SHP77 treated with DMSO at 0.1 percent for 48 hours (cell line): ENCODE results near the gene SCD5.
A peak's percentile ranks its signal among the peaks of the same experiment; 100 is the strongest.

ENCODE experiments used
- DNase-seq: peaks from one replicate; lab custom pipeline; 2025; lab: John Stamatoyannopoulos, UW

Gene SCD5

GRCh38 chr4:82797040-82797404 is 1.6 kb downstream of the SCD5 start:
- no peak for DNase-seq

- DNase-seq, result no peak
Observed at GRCh38 chr4:82792912-82793649, 5.5 kb downstream of the SCD5 start.

- no peak for DNase-seq
Observed at GRCh38 chr4:82791179-82791578, 7.4 kb downstream of the SCD5 start.

- no peak for DNase-seq
Observed at GRCh38 chr4:82790060-82790660, 8.4 kb downstream of the SCD5 start.

- no peak for DNase-seq
Observed at GRCh38 chr4:82789025-82789776, 9.4 kb downstream of the SCD5 start.

- no peak for DNase-seq
Observed at GRCh38 chr4:82787342-82787741, 11.3 kb downstream of the SCD5 start.

- DNase-seq, result no peak
Observed at GRCh38 chr4:82786828-82787227, 11.8 kb downstream of the SCD5 start.

- DNase-seq, result no peak
Observed at GRCh38 chr4:82785611-82786400, 12.8 kb downstream of the SCD5 start.

GRCh38 chr4:82784681-82785610 is 13.7 kb downstream of the SCD5 start:
- DNase-seq, result no peak

GRCh38 chr4:82782626-82783345 is 15.8 kb downstream of the SCD5 start:
- no peak for DNase-seq

GRCh38 chr4:82780752-82781231 is 17.8 kb downstream of the SCD5 start:
- peak; percentile 81 for DNase-seq

- DNase-seq, result no peak
Observed at GRCh38 chr4:82780170-82780751, 18.3 kb downstream of the SCD5 start.

GRCh38 chr4:82779032-82779431 is 19.6 kb downstream of the SCD5 start:
- DNase-seq, result no peak

- DNase-seq, result no peak
Observed at GRCh38 chr4:82777857-82778525, 20.6 kb downstream of the SCD5 start.

- DNase-seq, result no peak
Observed at GRCh38 chr4:82776925-82777542, 21.6 kb downstream of the SCD5 start.

GRCh38 chr4:82775243-82775642 is 23.4 kb downstream of the SCD5 start:
- DNase-seq, result no peak

GRCh38 chr4:82774711-82775171 is 23.9 kb downstream of the SCD5 start:
- DNase-seq, result no peak

- no peak for DNase-seq
Observed at GRCh38 chr4:82773057-82773456, 25.5 kb downstream of the SCD5 start.

- DNase-seq, result no peak
Observed at GRCh38 chr4:82770607-82771006, 28.0 kb downstream of the SCD5 start.
